Left ventricle myocardium inferior (tissue), 1 donor: ENCODE results near the gene NFAM1. TPM values are rescaled to one million over a fixed set of nuclear protein-coding genes. Genes with fewer than 3 reads are reported as not detected.

Experiments
- DNase-seq: peaks from one replicate; pipeline ENCODE4 v3.0.0-alpha.2; 2020
- H3K27ac ChIP-seq: fragments of 200-600 bp; replicated peaks from 2 replicates; pipeline ENCODE4 v1.8.0; 2021
- H3K27me3 ChIP-seq: fragments of 200-600 bp; 2 replicates; pipeline ENCODE4 v1.8.0; 2021; ENCODE audit warnings: low read depth
- H3K36me3 ChIP-seq: fragments of 200-600 bp; 2 replicates; pipeline ENCODE4 v1.8.0; 2021
- H3K4me1 ChIP-seq: fragments of 200-600 bp; 2 replicates; pipeline ENCODE4 v1.8.0; 2021
- H3K4me3 ChIP-seq: fragments of 200-600 bp; 2 replicates; pipeline ENCODE4 v1.8.0; 2021; ENCODE audit warnings: mild to moderate bottlenecking, moderate library complexity
- H3K9me3 ChIP-seq: fragments of 200-600 bp; replicated peaks from 2 replicates; pipeline ENCODE4 v1.8.0; 2021
- CTCF ChIP-seq: fragments of 200-600 bp; IDR thresholded peaks from 2 replicates; pipeline ENCODE4 v1.8.0; 2021; ENCODE audit warnings: antibody characterized with exemption, mild to moderate bottlenecking, borderline replicate concordance
- intact Hi-C: fragments of 100-400 bp; cut with micrococcal nuclease; formaldehyde crosslinking; loops from one replicate; pipeline ENCODE4 v1.11.0; 2022
- total RNA-seq: library from RNA; stranded (reverse); fragmentation: NEBNext Ultra II Directional; extraction: Animal tissue kit (Norgen Biotek cat#: 25700); gene quantifications from one replicate; pipeline ENCODE4 v1.2.1, GENCODE V29; 2021
- donor health status: DM: no; HTN: yes; CAD: no; lungs with severe emphysema.

The NFAM1 gene
- total RNA-seq, 1 donor from 2014 or later = 1.2 TPM

- no peaks in the 10 kb centered on the region for H3K36me3 ChIP-seq
- DNase-seq = no peak
- intact Hi-C loops = no loop called here
- H3K9me3 ChIP-seq = no peaks in the 10 kb centered on the region
- no peaks in the 10 kb centered on the region for H3K4me1 ChIP-seq
- H3K27me3 ChIP-seq = peaks cover 83% of the 10 kb centered on the region
- TF ChIP-seq CTCF = no peak
- H3K4me3 ChIP-seq = no peak overlapping the region
- no peak overlapping the region for H3K27ac ChIP-seq
These were observed 20.7 kb upstream of the NFAM1 start for GRCh38 chr22:42452916-42453315.

- intact Hi-C loops = no loop called here
- H3K9me3 ChIP-seq = no peaks in the 10 kb centered on the region
- no peak for TF ChIP-seq CTCF
- H3K4me3 ChIP-seq = no peak overlapping the region
- H3K27ac ChIP-seq = no peak overlapping the region
- H3K4me1 ChIP-seq = no peaks in the 10 kb centered on the region
- H3K27me3 ChIP-seq = peaks cover 83% of the 10 kb centered on the region
- no peaks in the 10 kb centered on the region for H3K36me3 ChIP-seq
- no peak for DNase-seq
These were observed 20.3 kb upstream of the NFAM1 start for GRCh38 chr22:42452456-42452855.

- Histone ChIP-seq H3K36me3 (no peaks in the 10 kb centered on the region), H3K9me3 (peaks cover 6% of the 10 kb centered on the region), H3K4me3 (no peak overlapping the region), H3K4me1 (no peaks in the 10 kb centered on the region), H3K27ac (no peak overlapping the region), H3K27me3 (peaks cover 83% of the 10 kb centered on the region)
- no peak for TF ChIP-seq CTCF
- intact Hi-C loops = no loop called here
- DNase-seq = no peak
These were observed 19.4 kb upstream of the NFAM1 start for GRCh38 chr22:42451499-42452145.

- intact Hi-C loops = no loop called here
These were observed 18.7 kb upstream of the NFAM1 start for GRCh38 chr22:42450862-42451261.

GRCh38 chr22:42446151-42446550, 13.9 kb upstream of the NFAM1 start:
- no peak for TF ChIP-seq CTCF
- H3K4me1 ChIP-seq = peaks cover 19% of the 10 kb centered on the region
- peaks cover 58% of the 10 kb centered on the region for H3K27me3 ChIP-seq
- no peak overlapping the region for H3K27ac ChIP-seq
- intact Hi-C loops = no loop called here
- no peak for DNase-seq
- no peaks in the 10 kb centered on the region for H3K36me3 ChIP-seq
- H3K4me3 ChIP-seq = no peak overlapping the region
- peaks cover 6% of the 10 kb centered on the region for H3K9me3 ChIP-seq

More at GRCh38 chr22:42450862-42451261, 18.7 kb upstream of the NFAM1 start:
- peaks cover 83% of the 10 kb centered on the region for H3K27me3 ChIP-seq
- no peaks in the 10 kb centered on the region for H3K36me3 ChIP-seq
- no peak overlapping the region for H3K27ac ChIP-seq
- H3K4me1 ChIP-seq = no peaks in the 10 kb centered on the region
- peaks cover 6% of the 10 kb centered on the region for H3K9me3 ChIP-seq
- no peak for TF ChIP-seq CTCF
- no peak overlapping the region for H3K4me3 ChIP-seq
- DNase-seq = no peak
